ENCODE measurements around the gene POLR2B.

POLR2B gene

GRCh38 chr4:57013543-57014120 lies 34.9 kb downstream of the POLR2B start:
- TF ChIP-seq FOXP2 (optimal IDR thresholded peaks at IDR 0.05; ENCODE audit: borderline replicate concordance, extremely low read depth, extremely low read length, insufficient read depth), result no peak
- no peak for TF ChIP-seq POLR2AphosphoS5 (IDR thresholded peaks at IDR 0.05; ENCODE audit: low read depth, low read length)
- TF ChIP-seq SIN3A (IDR thresholded peaks at IDR 0.05; ENCODE audit: borderline replicate concordance, insufficient read depth, low read length), result no peak
- TF ChIP-seq REST (IDR thresholded peaks at IDR 0.05; ENCODE audit: insufficient read depth in 1 of 2, low read depth in 2 of 2, low read length in 2 of 2), result no peak
- TF ChIP-seq TAF1 (IDR thresholded peaks at IDR 0.05; ENCODE audit: borderline replicate concordance, insufficient read depth, low read length), result no peak

DNA sequence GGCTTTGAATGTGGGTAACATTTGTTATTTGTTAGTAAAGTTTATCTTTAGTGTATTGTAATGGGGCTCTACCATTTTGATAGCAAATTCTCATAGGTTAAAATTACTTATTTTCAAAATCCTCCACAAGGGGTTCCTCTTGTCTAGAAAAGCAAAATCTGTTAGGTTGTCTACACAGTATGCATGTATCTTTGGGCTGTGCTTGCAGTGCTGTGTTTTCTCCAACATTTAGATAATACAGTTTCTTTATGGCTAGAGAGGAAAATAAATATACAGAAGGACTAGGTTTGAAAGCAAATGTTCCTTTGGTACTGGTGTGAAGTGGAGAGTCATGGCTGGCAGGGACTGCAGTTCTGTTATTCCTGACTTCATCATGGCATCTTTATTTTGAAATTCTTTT lies 40.3 kb downstream of the POLR2B start:
- TF ChIP-seq FOXP2 (optimal IDR thresholded peaks at IDR 0.05; ENCODE audit: borderline replicate concordance, extremely low read depth, extremely low read length, insufficient read depth) (no peak), REST (IDR thresholded peaks at IDR 0.05; ENCODE audit: insufficient read depth in 1 of 2, low read depth in 2 of 2, low read length in 2 of 2) (no peak)

- no peak for TF ChIP-seq REST (IDR thresholded peaks at IDR 0.05; ENCODE audit: insufficient read depth in 1 of 2, low read depth in 2 of 2, low read length in 2 of 2)
- TF ChIP-seq TAF1 (IDR thresholded peaks at IDR 0.05; ENCODE audit: borderline replicate concordance, insufficient read depth, low read length), result no peak
- TF ChIP-seq FOXP2 (optimal IDR thresholded peaks at IDR 0.05; ENCODE audit: borderline replicate concordance, extremely low read depth, extremely low read length, insufficient read depth), result no peak
- no peak for TF ChIP-seq POLR2AphosphoS5 (IDR thresholded peaks at IDR 0.05; ENCODE audit: low read depth, low read length)
These were observed 41.9 kb downstream of the POLR2B start for GRCh38 chr4:57020467-57021101.

GRCh38 chr4:57023104-57023503 lies 44.4 kb downstream of the POLR2B start:
- TF ChIP-seq FOXP2 (optimal IDR thresholded peaks at IDR 0.05; ENCODE audit: borderline replicate concordance, extremely low read depth, extremely low read length, insufficient read depth) (no peak), TAF1 (IDR thresholded peaks at IDR 0.05; ENCODE audit: borderline replicate concordance, insufficient read depth, low read length) (no peak), REST (IDR thresholded peaks at IDR 0.05; ENCODE audit: insufficient read depth in 1 of 2, low read depth in 2 of 2, low read length in 2 of 2) (no peak), POLR2AphosphoS5 (IDR thresholded peaks at IDR 0.05; ENCODE audit: low read depth, low read length) (no peak), SIN3A (IDR thresholded peaks at IDR 0.05; ENCODE audit: borderline replicate concordance, insufficient read depth, low read length) (no peak)

DNA sequence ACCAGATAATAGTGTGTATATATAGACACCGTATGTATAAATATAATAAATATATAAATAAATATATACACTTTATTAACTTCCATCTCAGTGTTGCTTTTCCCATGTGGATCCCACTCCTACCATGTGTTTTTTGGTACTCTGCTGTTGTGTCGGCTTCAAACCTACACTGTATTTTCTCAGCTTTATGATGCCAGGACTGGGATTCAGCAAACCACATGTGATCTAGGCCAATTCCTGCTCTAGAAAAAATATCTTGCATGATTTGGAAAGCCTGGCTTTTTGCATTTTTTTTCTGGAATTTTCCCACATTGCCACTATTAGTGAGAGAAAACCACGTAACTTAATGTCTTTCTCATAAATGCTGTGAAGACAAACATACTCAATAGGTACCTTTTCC lies 55.8 kb downstream of the POLR2B start:
- TF ChIP-seq FOXP2 (optimal IDR thresholded peaks at IDR 0.05; ENCODE audit: borderline replicate concordance, extremely low read depth, extremely low read length, insufficient read depth) (no peak), POLR2AphosphoS5 (IDR thresholded peaks at IDR 0.05; ENCODE audit: low read depth, low read length) (no peak), SIN3A (IDR thresholded peaks at IDR 0.05; ENCODE audit: borderline replicate concordance, insufficient read depth, low read length) (no peak), REST (IDR thresholded peaks at IDR 0.05; ENCODE audit: insufficient read depth in 1 of 2, low read depth in 2 of 2, low read length in 2 of 2) (no peak), TAF1 (IDR thresholded peaks at IDR 0.05; ENCODE audit: borderline replicate concordance, insufficient read depth, low read length) (no peak)

All from PFSK-1 (cell line).